HG02970 (cell line): ENCODE results near the gene PARS2.

Source experiments
- ATAC-seq: cut with Tn5 transposase; IDR thresholded peaks from one replicate; pipeline ENCODE4 v1.9.1; 2021; ENCODE audit warnings: mild to moderate bottlenecking, moderate library complexity, moderate number of reproducible peaks; ENCODE audit not compliant: unreplicated experiment, low FRiP score

PARS2 gene

DNA sequence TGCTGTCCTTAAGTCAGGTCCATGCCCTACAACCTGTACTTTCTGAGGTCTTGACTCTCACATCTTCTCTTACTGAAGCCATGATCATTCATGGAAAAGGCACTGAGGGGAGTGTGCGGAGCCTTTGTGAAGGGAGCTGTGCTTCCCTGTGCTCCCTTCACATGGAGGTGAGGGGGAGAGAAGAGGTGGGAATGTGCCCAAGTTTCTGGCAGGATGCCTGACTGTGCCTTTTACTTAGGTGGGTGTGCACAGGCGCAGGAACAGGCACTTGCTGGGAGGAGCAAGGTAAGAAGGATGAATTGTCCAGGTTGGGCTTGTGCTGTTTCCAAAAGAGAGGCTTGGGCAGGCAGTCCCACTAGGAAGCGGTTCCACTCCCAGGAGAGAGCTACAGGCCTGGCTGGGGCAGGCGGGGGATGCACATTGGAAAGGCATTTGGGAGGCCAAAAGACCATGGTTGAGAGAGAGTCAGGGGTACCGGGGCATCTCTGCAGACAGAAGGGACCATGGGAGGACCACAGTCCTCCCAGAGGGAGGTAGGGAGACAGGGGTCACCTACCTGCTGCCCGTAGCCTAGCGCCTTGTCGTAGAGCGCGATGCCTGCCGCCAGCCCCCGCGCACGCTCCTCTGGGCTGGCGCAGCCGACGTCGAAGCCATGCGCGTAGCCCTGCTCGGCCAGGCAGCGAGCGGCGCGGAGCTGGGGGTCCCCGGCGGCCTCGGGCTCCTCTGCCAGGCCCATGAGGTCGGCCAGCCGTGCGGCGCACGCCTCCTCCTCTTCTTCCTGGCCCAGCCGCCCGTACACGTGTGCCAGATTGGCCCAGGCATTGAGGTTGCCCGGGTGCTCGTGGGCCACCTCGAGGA is 35.9 kb upstream of the PARS2 start:
- no peak for ATAC-seq

DNA sequence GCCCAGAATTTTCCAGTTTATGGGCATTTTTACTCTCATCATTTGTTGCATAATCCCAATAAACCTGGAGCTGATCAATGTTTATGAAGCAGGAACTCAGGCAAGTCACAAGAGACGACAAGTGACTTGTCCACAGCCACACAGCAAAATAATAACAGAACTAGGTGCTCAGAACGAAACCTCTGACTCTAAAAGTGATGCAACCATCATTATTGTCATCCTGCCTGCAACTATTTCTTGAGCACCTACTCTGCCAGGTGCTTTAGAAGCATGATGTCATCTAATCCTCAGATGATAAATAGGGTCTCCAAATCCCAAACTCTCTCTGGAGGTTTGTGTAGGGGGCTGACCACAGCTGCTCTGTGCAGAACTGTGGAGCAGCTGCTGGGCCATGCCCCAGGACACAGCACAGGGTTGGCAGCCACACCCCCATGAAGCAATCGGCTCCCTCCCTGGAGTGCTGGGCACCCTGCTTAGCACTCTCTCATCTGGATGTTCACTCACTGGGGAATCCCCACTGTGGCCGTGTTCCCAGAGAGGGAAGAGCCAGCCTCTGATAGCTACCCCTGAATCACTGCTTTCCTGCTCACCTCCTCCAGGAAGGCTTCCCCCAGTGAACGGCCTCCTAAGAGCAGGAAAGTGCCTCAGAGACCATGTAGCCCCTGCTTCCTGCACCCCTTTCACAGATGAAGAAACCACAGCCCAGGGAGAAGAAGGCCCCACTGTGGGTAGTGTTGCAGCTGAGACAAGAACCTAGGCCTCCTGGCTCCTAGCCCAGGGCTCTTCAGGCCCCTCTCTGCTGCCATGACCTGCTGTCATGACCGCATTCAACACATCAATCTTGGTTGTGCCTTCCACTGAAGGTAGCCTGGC is 34.7 kb upstream of the PARS2 start:
- ATAC-seq, result no peak

DNA sequence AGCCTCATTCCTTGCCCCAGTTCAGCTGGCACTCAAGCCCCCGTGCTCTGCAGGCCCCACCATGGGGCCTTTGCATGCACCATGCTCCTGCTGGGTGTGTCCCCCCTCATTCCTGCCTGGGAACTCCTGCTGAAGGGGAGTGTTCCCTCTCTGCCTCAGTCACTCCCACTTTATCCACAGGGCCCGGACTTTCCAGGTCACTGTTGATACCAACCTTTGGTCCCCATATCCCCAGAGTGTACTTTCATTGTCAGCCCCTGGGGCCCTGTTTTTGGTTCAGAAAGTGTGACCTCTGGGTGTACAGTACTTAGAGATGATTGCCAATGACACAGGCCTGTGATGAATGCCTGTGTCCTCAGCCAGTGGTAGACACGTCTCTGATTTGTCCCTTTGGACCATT is 33.9 kb upstream of the PARS2 start:
- no peak for ATAC-seq

DNA sequence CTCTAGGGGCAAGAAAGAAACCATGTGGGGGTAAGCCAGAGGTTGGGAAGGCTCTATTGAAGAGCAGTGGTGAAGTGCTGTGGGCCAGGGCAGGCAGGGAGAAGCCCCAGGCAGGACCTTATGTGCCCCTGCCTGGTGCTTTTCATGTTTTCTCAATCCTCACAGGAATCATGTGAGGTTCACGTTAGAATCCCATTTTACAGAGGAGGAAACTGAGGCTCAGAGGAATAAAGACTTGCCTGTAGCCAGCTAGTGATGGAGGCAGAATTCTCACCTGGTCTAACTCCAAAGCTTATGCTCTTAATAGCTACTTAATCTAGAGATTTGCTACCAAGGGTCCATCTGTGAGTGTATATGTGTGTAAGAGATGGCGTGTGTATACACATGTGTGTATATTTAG is 32.6 kb upstream of the PARS2 start:
- ATAC-seq, result no peak

DNA sequence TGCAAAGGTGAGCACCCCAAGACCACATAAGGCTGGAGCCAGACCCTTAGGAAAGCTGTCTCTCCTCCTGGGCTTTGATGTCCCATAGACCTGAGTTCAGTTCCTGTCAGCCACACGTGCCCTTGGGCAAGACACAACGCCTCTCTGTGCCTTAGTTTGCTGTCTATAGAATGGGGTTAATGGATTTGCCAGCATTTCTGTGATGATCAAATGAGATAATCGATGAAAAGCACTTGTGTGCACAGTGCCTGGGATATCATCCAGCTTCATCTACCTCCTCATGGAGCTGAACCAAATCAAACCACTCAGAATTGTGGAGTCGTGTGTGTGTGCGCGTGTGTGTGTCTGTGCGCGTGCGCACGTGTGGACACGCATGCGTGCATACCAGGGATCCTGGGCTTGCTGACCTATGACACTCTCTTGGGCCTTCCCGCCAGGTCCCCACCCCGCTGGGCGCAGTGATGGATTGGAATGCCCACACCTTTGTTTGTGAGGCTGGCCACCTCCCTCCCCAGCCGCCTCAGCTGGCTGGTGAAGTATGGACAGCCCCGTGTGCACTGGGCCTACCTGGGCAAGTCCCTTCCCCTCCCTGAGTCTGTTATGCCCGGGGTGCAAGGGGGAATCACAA is 31.6 kb upstream of the PARS2 start:
- no peak for ATAC-seq

DNA sequence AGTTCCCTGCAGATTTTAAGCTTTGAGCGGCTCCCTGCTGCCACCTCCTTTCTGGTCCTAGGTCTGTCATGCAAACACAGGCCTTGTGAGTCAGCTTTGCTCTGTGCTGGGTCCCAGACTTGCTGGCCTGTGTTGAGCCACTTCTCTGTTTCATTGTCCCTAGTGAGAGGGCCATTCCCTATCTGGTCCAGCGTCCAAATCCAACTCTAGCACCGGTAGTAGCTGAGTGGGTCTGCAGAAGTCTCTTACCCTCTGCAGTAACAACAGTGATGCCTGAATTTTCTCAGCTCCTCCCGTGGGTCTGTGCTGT is 31.0 kb upstream of the PARS2 start:
- no peak for ATAC-seq

DNA sequence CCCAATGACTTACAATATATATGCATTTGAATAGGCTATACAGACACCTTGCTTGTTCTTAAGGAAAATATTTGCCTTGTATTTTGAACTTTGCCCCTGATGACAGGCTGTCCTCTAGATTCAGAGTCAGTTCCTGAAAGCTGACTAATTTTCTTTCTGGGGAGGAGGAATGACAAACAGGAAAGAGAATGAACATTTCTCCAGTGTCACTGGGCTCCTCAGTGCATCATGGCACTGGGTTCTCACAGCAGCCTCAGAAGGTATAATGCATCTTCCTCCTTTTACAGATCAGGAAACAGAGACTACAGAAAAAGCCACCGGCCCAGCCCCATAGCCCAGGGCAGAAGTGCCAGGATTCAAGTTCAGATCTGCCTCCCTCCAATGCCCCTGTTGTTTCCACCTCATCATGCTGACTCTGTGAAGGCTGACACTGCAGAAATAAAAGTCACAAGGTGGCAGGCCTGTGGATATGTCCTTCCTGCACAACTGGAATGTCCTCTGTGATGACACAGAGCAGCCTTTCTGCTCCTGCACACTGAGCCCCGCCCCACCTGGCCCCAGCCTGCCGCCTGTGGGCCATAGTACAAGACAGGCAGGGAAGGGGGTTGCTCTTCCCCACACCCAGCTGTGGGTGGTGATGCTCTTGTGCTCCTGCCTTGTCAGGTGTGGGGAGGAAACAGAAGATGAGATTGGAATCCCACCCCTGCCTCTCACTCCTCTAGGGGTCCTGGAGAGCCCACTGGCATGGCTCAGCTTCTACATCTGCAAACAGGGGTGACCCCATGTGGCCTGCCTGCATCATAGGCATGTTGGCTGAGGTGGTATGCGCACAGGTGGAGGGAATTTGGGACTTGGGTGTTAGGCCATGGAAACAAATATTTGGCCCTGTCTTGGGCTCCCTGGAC is 30.4 kb upstream of the PARS2 start:
- no peak for ATAC-seq

DNA sequence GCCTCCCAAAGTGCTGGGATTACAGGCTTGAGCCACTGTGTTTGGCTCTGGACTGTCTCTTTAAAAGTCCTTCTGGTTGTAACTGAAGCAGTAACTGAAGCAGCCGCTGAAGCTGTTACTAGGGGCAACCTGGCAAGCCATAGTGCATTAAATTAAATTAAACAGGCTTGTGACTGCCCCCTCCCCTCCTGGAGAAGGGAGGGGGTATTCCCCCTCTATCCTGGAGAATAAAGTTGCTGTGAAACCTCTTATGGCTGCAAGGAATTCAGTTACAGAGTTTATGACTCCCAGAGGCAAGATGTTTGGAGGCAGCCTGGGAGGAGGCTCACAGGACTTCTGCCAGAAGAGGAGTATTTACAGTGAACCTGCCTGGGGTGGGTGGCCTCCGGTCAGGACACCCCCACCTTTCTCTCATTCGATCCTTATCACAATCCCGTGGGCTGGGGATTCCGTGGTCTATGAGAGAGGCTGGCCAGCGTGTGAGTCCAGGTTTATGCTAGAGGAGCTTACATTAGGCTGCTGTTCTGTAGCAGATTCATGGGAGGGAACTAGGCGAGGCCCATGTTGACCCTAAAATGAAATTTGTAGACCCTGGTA is 28.5 kb upstream of the PARS2 start:
- ATAC-seq, result no peak

DNA sequence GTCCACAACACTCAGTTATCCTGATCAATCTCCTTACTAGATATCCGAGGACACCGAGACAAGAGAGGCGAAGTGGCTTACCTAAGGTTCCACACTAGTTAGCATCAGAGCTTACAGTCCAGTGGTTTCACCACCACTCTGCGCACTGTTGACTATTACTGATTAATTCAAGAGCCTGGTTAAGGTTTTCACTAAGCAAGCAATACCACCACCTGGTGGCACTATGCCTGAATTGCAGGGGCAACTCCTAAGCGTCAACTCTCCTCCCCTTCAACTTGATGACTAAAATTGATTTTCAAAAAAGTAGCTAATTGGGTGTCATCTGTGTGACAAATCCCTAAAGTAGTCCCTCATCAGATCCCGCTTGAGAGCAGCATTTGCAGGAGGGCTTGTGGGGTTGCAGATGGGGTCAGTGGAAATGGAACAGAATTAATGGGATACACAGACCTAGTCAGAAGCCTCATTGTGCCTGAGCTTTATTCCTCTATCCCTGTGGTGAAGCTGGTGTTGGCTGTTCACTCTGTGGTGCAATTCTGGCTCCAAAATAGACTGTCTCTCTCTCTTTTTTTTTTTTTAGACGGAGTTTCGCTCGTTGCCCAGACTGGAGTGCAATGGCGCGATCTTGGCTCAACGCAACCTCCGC is 27.7 kb upstream of the PARS2 start:
- ATAC-seq, result no peak

DNA sequence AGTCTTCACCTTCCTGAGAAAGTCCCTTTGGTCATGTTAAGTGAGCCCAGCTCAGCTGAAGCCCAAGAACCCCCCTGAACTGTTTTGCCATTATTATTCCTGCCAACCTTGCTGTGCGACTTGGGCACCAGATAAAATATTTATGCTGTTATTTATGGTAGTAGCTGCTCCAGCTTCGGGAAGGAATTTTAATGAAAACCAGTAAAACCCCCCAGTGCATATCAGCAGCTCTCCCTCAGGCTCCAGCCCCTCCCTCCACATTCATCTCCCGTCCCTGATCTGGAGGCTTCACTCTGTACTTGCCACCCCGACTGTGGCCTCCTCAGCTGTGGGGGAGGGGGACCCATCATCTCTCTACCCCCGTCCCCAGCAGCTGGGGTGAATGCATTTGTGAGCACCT is 24.1 kb upstream of the PARS2 start:
- ATAC-seq, result no peak

DNA sequence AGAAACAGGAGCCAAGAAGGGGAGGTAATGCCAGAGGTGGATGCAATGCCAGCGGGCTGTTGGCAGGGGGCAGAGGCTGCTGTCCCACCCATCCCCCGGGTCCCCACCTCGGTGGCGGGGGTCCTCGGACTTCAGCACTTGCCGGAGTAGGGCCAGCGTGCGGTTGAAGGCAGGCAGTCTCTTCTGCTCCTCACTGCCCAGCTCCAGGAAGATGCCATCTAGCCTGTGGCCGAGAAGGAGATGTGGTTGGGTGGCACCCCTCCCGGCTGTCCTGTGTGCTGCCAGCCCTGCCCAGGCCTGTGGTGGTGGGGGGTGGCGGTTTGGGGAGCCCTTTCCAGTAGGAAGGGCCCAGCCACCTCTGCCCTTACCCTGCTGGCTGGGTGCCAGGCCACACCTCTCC is 23.3 kb upstream of the PARS2 start:
- ATAC-seq, result no peak

DNA sequence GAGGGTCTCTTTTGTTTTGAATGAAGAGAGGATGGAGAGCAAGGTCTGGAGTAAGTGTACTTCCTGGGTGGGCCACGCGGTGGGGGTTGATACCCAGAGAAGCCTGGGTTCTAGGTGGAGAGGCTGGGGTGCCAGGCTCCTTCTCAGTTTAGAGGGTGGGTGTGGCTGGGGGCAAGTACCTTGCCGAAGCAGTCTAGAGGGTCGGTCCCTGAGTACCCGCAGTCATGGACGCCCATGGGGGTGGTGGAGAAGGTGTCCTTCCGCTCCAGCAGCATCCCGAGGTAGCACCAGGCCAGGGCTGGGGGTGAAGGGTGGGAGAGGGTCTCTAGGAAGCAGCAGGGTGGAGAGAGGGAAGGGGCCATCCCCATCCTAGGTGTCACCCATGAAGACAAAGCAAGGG is 22.5 kb upstream of the PARS2 start:
- no peak for ATAC-seq

DNA sequence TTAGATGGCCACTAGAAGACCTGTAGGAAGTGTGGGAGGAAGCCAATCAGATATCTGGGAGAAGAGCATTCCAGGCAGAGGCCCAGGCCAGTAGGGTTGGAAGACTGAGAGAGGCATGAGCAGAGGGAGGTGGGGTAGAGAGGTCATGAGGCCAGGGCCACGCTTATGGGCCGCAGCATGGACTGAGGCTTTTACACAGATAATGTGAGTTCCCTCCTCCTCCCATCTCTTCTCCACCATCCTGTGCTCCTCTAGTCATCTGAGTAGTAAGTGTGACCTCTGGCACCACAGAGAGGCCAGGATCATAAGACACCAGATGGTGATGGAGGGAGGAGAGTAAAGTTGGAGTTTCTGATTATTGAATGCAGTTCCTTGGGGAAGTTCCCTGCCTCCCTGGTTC is 19.7 kb upstream of the PARS2 start:
- no peak for ATAC-seq

DNA sequence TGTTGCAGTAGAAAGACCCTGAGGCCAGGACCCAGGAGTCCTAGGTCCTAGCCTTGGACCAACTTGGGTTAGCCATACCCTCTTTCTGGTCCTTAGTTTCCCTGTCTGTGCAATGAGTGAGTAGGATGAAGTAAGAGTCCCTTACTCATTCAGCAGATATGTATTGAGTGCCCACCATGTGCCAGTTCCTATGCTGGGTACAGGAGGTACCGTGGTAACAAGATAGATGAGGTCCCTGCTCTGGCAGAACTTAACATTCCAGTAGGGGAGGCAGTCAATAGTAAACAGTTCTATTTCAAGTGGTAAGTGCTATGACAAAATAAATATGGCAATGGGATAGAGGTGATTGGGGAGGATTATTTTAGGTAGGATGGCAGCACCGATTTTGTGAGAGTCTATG is 18.3 kb upstream of the PARS2 start:
- ATAC-seq, result no peak

DNA sequence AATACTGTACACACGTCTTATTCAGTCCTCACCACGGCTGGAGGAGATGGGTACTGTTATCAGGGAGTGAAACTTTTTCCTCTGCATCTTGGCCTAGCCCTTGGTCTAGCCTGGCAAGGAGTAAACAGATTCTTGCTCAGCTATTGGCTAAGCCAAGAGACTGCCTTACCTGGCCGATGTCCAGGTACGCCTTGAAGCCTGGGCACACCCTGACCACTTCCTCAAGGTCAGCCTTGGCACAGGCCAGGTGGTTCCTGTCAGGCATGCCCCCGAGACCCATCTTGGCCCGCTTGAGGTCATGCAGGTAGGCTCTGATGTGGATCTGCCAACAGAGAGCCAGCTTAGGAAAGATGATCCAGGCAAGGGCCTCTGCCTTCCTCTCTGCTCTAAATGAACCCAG is 17.8 kb upstream of the PARS2 start:
- ATAC-seq, result no peak

DNA sequence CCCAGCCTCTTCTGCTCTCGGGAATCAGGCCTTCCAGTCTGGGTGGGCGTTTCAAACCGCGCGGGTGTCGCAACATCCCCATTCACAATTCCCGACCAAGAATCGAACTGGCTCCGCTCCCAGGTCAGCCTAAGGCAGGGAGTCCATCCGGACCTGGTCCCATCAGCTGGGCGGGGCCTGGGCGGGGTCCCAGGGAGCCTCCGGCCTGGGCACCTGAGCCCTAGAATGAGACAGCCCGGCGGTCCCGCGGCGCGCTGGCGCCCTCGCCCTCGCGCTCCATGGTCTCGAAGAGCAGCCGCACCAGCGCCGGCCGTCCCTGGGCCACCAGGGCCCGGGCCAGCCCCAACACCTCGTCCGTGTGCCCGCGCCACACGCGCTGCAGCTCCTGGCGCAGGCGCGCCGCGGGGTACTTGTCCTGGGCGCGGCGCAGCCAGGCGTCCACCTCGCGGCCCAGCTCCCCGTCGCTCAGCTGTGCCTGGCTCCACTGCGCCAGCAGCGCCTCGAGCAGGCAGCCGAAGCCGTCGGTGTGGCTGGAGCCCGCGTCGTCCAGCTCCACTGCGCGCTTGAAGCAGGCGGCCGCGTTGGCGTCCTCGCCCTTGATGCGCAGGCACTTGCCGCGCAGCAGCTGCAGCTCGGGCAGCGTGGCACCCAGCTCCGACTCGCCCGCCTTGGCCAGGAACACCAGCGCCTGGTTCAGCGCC is 16.9 kb upstream of the PARS2 start:
- ATAC-seq, result no peak

DNA sequence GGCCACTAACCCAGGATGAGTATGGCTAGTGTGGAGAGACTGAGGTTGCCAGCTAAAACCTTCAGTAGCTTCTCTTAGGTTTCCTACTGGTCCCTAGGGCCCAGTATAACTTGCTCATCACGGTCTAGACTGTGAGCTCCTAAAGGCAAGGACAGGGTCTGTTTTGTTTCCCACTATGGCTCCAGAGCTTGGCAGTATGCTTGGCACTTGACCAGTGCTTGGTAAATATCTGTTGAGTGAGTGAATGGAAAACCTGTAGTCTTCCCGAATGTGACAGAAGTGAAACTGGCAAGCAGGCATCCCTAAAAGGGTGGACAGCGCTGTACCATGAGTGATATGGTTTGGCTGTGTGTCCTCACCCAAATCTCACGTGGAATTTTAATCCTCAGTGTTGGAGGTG is 13.1 kb upstream of the PARS2 start:
- no peak for ATAC-seq

DNA sequence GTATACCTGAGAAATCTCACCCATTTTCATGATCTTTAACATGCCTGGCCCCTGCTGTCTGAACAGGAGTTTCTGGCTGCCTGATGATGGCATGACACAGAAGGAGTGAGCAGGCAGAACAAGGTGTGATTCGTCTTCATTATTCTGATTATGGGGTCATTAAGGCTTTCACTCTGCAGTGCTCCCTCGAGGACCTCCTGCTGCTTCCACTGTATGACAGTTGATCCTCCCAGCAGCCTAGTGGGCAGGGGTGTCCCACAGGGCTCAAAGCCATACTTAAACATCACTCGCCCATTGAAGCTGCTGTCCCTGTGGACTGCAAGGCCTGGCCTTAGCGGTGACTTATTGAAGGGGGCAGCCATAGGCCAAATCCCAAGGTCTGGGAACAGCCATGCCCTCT is 12.7 kb upstream of the PARS2 start:
- no peak for ATAC-seq
